NCI-H128 (cell line): Measurements from ENCODE around the gene NBPF9.
"Not testable (repeated sequence)": the region's sequence is repeated elsewhere in the genome, so short reads cannot be mapped to it uniquely, and the experiment has no call there.

Source experiments
- DNase-seq: peaks from one replicate; lab custom pipeline; 2025; ENCODE audit not compliant: unreplicated experiment; lab: John Stamatoyannopoulos, UW

NBPF9 gene

DNA sequence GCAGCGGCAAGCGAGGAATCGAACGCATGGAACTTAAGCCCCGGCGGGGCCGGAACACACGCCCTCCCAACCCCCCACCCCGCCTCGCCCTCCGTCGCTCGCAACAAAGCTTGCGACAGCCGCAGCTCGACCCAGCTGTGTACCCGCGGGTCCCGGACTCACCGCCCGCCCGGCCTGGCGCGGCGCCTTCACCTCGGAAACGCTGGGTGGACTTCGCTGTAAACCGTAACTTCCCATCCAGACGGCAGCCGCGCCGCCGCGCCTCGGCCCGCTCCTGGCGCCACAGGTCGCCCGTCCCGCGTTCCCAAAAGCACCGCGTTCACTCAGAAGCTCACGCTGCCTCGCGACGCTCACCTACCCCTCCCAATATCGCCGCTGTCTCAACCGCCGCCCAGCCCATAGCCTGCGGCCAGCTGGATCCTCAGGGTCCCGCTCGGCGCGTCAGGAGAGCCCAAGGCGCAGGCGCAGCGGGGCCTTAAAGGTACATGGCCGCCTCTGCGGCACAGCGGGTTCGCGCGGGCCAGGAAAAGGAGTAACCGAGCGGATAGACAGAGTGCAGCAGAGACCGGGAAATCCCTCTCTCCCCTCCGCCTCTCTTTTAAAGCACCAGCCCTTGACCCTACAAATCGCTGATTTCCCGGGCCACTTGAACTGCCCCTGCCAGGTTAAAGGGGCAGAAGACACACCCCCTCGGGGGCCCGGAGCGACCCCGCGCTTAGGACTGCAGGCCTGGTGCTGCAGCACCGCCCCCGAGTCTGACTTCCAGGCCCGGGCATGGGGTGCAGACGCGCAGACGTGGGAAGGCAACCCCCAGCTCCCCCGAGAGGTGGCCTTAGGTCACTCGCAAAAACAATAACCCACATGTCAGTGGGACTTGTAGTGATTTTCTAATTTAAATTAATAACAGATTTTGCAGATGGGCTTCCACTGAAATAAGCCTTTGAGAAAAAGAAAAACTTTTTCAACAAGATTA is at the start of gene NBPF9:
Gene NBPF9 (minus strand): TSS at position 443 of the 973 bp plus-strand sequence. CDS start 21,412 bp downstream, outside the sequence.
- DNase-seq, result not testable (repeated sequence)

GRCh38 chr1:149149909-149150308 is 46.6 kb upstream of the NBPF9 start:
- not testable (repeated sequence) for DNase-seq

DNA sequence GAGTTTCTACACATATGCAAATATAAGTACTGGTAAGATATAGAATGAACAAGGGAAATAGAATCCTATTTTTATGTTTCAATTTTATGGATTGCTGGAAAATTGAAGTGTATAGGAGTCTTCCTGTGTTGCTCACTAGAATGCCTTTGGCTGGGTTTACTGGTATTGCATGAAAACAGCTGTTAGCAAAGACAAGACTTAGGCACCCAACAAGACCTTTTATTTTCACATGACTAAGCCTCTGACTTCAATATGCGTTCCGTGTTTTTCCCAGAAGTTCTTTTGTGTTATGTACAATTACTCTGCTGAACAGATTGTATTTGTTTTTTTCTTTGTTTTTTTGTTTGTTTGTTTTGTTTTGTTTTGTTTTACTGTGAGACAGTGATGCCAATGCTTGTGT is 34.2 kb upstream of the NBPF9 start:
- not testable (repeated sequence) for DNase-seq

- DNase-seq, result not testable (repeated sequence)
These were observed 27.6 kb upstream of the NBPF9 start for GRCh38 chr1:149130938-149131337.

DNA sequence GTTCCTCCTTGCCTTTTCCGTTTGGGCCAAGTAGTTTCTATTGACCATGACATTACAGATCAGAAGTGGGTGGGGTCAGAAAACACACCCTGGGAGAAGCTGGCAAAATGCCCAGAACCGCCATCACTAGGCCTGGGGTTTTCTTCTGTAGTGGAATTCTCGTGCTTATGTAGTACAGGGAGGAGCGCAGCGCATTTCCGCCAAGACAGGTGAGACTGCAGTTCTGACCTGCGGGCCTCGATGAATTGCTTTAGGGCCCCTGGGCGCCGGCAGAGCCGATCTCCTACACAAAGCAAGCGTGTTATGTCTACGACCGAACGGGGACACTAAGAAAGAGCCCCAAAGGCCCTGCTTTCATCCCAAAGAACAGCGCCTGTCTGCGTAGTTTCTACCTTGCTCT is 25.9 kb upstream of the NBPF9 start:
- DNase-seq, result not testable (repeated sequence)

- not testable (repeated sequence) for DNase-seq
These were observed 23.3 kb upstream of the NBPF9 start for GRCh38 chr1:149126555-149127145.

- not testable (repeated sequence) for DNase-seq
These were observed 20.9 kb upstream of the NBPF9 start for GRCh38 chr1:149123948-149124926.

GRCh38 chr1:149112828-149113227 is 9.5 kb upstream of the NBPF9 start:
- DNase-seq, result not testable (repeated sequence)

GRCh38 chr1:149110343-149110742 is 7.0 kb upstream of the NBPF9 start:
- not testable (repeated sequence) for DNase-seq

DNA sequence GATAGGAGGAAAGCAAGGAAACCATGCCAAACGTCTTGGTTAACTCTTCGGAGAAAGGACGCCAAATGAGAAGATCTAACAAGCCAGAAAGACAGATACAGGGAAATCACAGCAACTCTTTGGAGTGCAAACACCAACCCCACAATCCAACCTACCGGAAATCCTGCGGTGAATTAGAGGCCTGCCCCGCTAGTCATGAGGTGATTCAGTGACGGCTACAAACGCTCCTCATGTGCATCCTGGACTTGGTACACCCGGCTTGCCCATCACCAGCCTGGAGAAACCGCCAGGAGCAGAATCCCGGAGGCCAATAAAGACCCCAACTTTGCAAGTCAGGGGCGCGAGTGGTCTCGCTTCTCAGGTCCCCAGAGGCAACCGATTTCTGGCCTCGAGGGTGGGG is 777 bp downstream of the NBPF9 start:
- not testable (repeated sequence) for DNase-seq

- not testable (repeated sequence) for DNase-seq
These were observed 5.1 kb downstream of the NBPF9 start for GRCh38 chr1:149098276-149098675.

DNA sequence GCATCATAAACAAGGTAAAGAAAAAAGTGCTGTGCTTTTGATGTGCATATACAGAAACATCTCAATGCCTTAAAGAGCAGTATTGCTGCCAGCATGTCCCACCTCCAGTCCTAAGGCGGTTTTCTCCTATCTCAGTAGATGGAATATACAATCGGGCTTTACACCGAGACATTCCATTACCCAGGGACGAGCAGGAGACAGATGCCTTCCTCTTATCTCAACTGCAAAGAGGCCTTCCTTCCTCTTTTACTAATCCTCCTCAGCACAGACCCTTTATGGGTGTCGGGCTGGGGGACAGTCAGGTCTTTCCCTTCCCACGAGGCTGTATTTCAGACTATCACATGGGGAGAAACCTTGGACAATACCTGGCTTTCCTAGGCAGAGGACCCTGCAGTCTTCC is 10.2 kb downstream of the NBPF9 start:
- not testable (repeated sequence) for DNase-seq

DNA sequence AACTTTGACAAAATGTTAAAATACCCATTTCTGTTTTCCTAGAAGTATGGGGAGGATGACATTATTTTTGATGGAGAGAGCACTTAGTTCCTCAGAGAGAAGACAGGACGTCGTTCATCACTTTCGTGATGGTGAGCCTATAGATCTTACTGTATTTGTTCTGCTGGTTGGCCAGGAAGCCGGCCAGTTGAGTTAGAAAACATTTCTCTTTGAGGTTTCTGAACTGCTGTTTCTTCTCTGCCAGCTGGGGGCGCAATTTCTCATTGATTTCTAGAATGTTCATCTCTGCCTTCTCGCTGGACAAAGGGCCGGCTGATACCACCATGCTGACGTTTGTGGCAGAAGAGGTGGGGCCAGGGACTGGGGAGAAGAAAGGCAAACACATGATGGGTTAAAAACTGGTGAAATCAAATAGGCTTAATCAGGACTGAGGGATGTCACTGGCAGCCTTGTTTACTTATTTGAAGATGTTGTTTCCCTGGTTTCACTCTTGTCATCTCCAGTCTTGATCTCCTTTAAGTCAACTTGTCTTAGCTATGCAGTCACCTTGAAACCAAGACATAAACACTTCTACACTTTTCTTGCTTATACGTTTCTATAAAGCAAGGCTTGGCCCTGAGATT is 27.7 kb downstream of the NBPF9 start:
- not testable (repeated sequence) for DNase-seq

GRCh38 chr1:149064611-149065010 is 38.7 kb downstream of the NBPF9 start:
- not testable (repeated sequence) for DNase-seq

- DNase-seq, result not testable (repeated sequence)
These were observed 60.3 kb downstream of the NBPF9 start for GRCh38 chr1:149043056-149043455.

GRCh38 chr1:149033916-149034315 is 69.4 kb downstream of the NBPF9 start:
- DNase-seq, result not testable (repeated sequence)

DNA sequence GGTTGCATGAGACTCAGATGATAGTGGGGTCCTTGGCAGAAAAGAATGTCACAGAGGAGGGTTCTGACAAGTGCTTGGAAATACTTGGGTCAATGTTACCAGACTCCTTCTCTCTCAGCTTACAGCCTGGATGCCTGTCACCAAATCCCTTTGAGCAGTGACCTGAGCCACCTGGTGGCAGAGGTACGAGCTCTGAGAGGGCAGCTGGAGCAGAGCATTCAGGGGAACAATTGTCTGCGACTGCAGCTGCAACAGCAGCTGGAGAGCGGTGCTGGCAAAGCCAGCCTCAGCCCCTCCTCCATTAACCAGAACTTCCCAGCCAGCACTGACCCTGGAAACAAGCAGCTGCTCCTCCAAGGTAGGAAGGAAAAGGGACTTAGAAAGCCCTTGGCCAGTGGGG is 79.0 kb downstream of the NBPF9 start:
- DNase-seq, result not testable (repeated sequence)

DNA sequence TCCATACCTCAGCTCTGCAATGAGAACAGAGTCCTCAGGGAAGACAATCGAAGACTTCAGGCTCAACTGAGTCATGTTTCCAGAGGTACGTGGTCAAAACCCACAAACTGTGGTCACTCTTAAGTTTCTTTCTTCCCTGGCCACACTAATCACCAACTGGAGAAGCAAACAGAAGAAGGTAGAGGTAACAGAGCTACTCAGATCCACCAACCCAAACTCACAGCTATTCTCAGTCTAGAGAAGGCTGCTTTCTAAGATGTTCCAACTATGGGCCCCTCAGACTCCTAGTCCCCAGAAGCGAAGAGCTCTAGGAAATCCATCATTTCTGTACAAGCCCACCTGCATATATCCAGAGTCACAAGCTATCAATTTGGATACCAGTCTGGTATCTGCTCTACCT is 84.8 kb downstream of the NBPF9 start:
- not testable (repeated sequence) for DNase-seq

DNA sequence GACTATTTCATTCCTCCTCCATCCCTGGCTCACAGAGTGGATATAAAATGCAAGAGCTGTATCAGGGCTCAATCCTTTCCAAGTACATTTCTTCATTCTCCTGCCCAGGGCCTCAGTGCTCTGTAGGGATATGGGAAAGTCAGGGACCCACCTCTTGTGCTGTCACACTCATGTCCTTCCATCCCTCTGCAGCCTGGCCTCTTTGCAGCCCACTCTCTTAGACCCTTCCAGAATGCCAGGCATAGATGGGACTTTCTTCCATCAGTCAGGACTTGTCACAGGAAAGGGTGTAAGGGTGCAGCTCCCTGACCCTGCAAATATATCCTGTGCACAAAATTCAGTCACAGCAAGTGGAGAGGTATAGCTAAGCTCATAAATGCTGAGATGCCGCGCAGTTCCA is 86.7 kb downstream of the NBPF9 start:
- DNase-seq, result not testable (repeated sequence)

- not testable (repeated sequence) for DNase-seq
These were observed 87.8 kb downstream of the NBPF9 start for GRCh38 chr1:149015522-149015921.
